ENCODE data around the gene RASSF7.
"Not testable (repeated sequence)": the region's sequence is repeated elsewhere in the genome, so short reads cannot be mapped to it uniquely, and the experiment has no call there.

RASSF7 gene

GRCh38 chr11:565921-566509 is 5.2 kb downstream of the RASSF7 start:
- Mint-ChIP-seq H3K27ac (no peak overlapping the region), H3K9me3 (no peaks in the 10 kb centered on the region), H3K4me1 (ENCODE audit: low read depth) (peaks cover 8% of the 10 kb centered on the region), H3K36me3 (ENCODE audit: low read depth) (no peaks in the 10 kb centered on the region), H3K27me3 (no peaks in the 10 kb centered on the region), H3K4me3 (no peak overlapping the region)

- Mint-ChIP-seq H3K36me3 (ENCODE audit: low read depth) (no peaks in the 10 kb centered on the region), H3K27me3 (no peaks in the 10 kb centered on the region), H3K9me3 (no peaks in the 10 kb centered on the region), H3K4me1 (ENCODE audit: low read depth) (peaks cover 3% of the 10 kb centered on the region), H3K4me3 (peak overlapping the region; percentile 84), H3K27ac (peak overlapping the region; percentile 71)
Measured at GRCh38 chr11:567011-567628, 6.3 kb downstream of the RASSF7 start.

- Mint-ChIP-seq H3K36me3 (ENCODE audit: low read depth) (no peaks in the 10 kb centered on the region), H3K4me3 (peak overlapping the region; percentile 84), H3K9me3 (no peaks in the 10 kb centered on the region), H3K27me3 (no peaks in the 10 kb centered on the region), H3K27ac (peak overlapping the region; percentile 71), H3K4me1 (ENCODE audit: low read depth) (peaks cover 3% of the 10 kb centered on the region)
Measured at GRCh38 chr11:567629-568292, 7.0 kb downstream of the RASSF7 start.

GRCh38 chr11:568306-569157 is 7.8 kb downstream of the RASSF7 start:
- Mint-ChIP-seq H3K9me3 (no peaks in the 10 kb centered on the region), H3K27me3 (no peaks in the 10 kb centered on the region), H3K4me1 (ENCODE audit: low read depth) (peaks cover 3% of the 10 kb centered on the region), H3K4me3 (peak overlapping the region; percentile 80), H3K27ac (peak overlapping the region; percentile 85), H3K36me3 (ENCODE audit: low read depth) (no peaks in the 10 kb centered on the region)

GRCh38 chr11:569158-569885 is 8.6 kb downstream of the RASSF7 start:
- peak overlapping the region; percentile 85 for H3K27ac Mint-ChIP-seq
- peak overlapping the region; percentile 80 for H3K4me3 Mint-ChIP-seq
- peaks cover 4% of the 10 kb centered on the region for H3K27me3 Mint-ChIP-seq
- H3K9me3 Mint-ChIP-seq, result no peaks in the 10 kb centered on the region
- peaks cover 8% of the 10 kb centered on the region for H3K4me1 Mint-ChIP-seq (ENCODE audit: low read depth)
- no peaks in the 10 kb centered on the region for H3K36me3 Mint-ChIP-seq (ENCODE audit: low read depth)

- Mint-ChIP-seq H3K4me1 (ENCODE audit: low read depth) (peaks cover 18% of the 10 kb centered on the region), H3K9me3 (no peaks in the 10 kb centered on the region), H3K27ac (no peak overlapping the region), H3K36me3 (ENCODE audit: low read depth) (no peaks in the 10 kb centered on the region), H3K4me3 (no peak overlapping the region), H3K27me3 (peaks cover 12% of the 10 kb centered on the region)
Measured at GRCh38 chr11:571802-572185, 11.0 kb downstream of the RASSF7 start.

- H3K9me3 Mint-ChIP-seq, result no peaks in the 10 kb centered on the region
- no peak overlapping the region for H3K27ac Mint-ChIP-seq
Measured at GRCh38 chr11:573146-573759, 12.5 kb downstream of the RASSF7 start.

GRCh38 chr11:574031-574570 is 13.3 kb downstream of the RASSF7 start:
- Mint-ChIP-seq H3K27me3 (peaks cover 12% of the 10 kb centered on the region), H3K4me1 (ENCODE audit: low read depth) (peaks cover 36% of the 10 kb centered on the region), H3K4me3 (peak overlapping the region; percentile 79)
- H3K27ac Mint-ChIP-seq; H3K36me3 Mint-ChIP-seq (ENCODE audit: low read depth); H3K9me3 Mint-ChIP-seq: not testable (repeated sequence)

More at GRCh38 chr11:573146-573759, 12.5 kb downstream of the RASSF7 start:
- no peak overlapping the region for H3K4me3 Mint-ChIP-seq
- H3K36me3 Mint-ChIP-seq (ENCODE audit: low read depth), result peaks cover 7% of the 10 kb centered on the region
- peaks cover 29% of the 10 kb centered on the region for H3K4me1 Mint-ChIP-seq (ENCODE audit: low read depth)
- peaks cover 12% of the 10 kb centered on the region for H3K27me3 Mint-ChIP-seq

GRCh38 chr11:574632-575312 is 14.0 kb downstream of the RASSF7 start:
- peaks cover 12% of the 10 kb centered on the region for H3K27me3 Mint-ChIP-seq
- H3K4me1 Mint-ChIP-seq (ENCODE audit: low read depth), result peaks cover 41% of the 10 kb centered on the region
- H3K27ac Mint-ChIP-seq, result peak overlapping the region; percentile 49

GRCh38 chr11:575313-575995 is 14.7 kb downstream of the RASSF7 start:
- peak overlapping the region; percentile 49 for H3K27ac Mint-ChIP-seq
- peak overlapping the region; percentile 79 for H3K4me3 Mint-ChIP-seq
- H3K9me3 Mint-ChIP-seq, result no peaks in the 10 kb centered on the region
- peaks cover 46% of the 10 kb centered on the region for H3K4me1 Mint-ChIP-seq (ENCODE audit: low read depth)
- H3K36me3 Mint-ChIP-seq (ENCODE audit: low read depth), result peaks cover 11% of the 10 kb centered on the region
- peaks cover 12% of the 10 kb centered on the region for H3K27me3 Mint-ChIP-seq

More at GRCh38 chr11:574632-575312, 14.0 kb downstream of the RASSF7 start:
- Mint-ChIP-seq H3K4me3 (peak overlapping the region; percentile 79), H3K9me3 (no peaks in the 10 kb centered on the region), H3K36me3 (ENCODE audit: low read depth) (peaks cover 11% of the 10 kb centered on the region)

- peaks cover 48% of the 10 kb centered on the region for H3K4me1 Mint-ChIP-seq (ENCODE audit: low read depth)
- peaks cover 13% of the 10 kb centered on the region for H3K36me3 Mint-ChIP-seq (ENCODE audit: low read depth)
- peak within 1 kb of the TSS; percentile 92 for H3K4me3 Mint-ChIP-seq
- H3K27me3 Mint-ChIP-seq, result peaks cover 12% of the 10 kb centered on the region
- H3K9me3 Mint-ChIP-seq, result no peaks in the 10 kb centered on the region
- peak within 1 kb of the TSS; percentile 99 for H3K27ac Mint-ChIP-seq
Measured at GRCh38 chr11:575996-576768, 15.4 kb downstream of the RASSF7 start, which contains the start of gene PHRF1. Gene PHRF1, plus strand, starts transcription at chr11:576470. Its CDS starts 5,043 bp downstream, at chr11:581513.

- H3K4me3 Mint-ChIP-seq, result peak overlapping the region; percentile 92
- peaks cover 51% of the 10 kb centered on the region for H3K4me1 Mint-ChIP-seq (ENCODE audit: low read depth)
- peaks cover 12% of the 10 kb centered on the region for H3K27me3 Mint-ChIP-seq
- H3K9me3 Mint-ChIP-seq, result no peaks in the 10 kb centered on the region
- peaks cover 22% of the 10 kb centered on the region for H3K36me3 Mint-ChIP-seq (ENCODE audit: low read depth)
- peak overlapping the region; percentile 85 for H3K27ac Mint-ChIP-seq
Measured at GRCh38 chr11:576811-577610, 16.2 kb downstream of the RASSF7 start.

All from stimulated activated naive CD8-positive, alpha-beta T cell treated with anti-CD3 and anti-CD28 coated beads, Interleukin-15, Interleukin-2, amounts not matched to agents 100 ng/mL and 50 ng/mL, for 24 hours (primary cell).